Cardiac fibroblast (primary cell): Measurements from ENCODE around the gene CAPRIN1.
"Not testable (repeated sequence)": the region's sequence is repeated elsewhere in the genome, so short reads cannot be mapped to it uniquely, and the experiment has no call there.

ENCODE experiments used
- DNase-seq, 2 donors: peaks; one replicate each; pipeline versions ENCODE4 v3.0.0 to v3.0.0-alpha.2; 2010; ENCODE audit warnings: low read depth in 2 of 2
- H3K4me3 ChIP-seq, 2 donors: replicated peaks in 1 of 2; 1 replicate in 1 of 2; 2 replicates in 1 of 2; pipeline ENCODE4 v1.5.1; 2011; ENCODE audit warnings: low read depth in 2 of 2, low read length in 2 of 2, mild to moderate bottlenecking in 2 of 2, moderate library complexity in 1 of 2
- CTCF ChIP-seq: IDR thresholded peaks from one replicate; pipeline ENCODE4 v1.5.1; 2011; ENCODE audit warnings: low read depth, mild to moderate bottlenecking, low read length, inconsistent platforms

CAPRIN1 gene

GRCh38 chr11:34086554-34087283 lies 35.2 kb downstream of the CAPRIN1 start:
- peak in 1 of 2 donors; percentile 26 for DNase-seq
- no peak overlapping the region for H3K4me3 ChIP-seq
- no peak for TF ChIP-seq CTCF

- DNase-seq: no peak
- no peak for TF ChIP-seq CTCF
- no peak overlapping the region for H3K4me3 ChIP-seq
Measured at GRCh38 chr11:34091825-34092224, 40.3 kb downstream of the CAPRIN1 start.

GRCh38 chr11:34094900-34095299 lies 43.4 kb downstream of the CAPRIN1 start:
- not testable (repeated sequence) for H3K4me3 ChIP-seq, DNase-seq

GRCh38 chr11:34098813-34099212 lies 47.3 kb downstream of the CAPRIN1 start:
- TF ChIP-seq CTCF: no peak
- DNase-seq: no peak
- no peak overlapping the region for H3K4me3 ChIP-seq

GRCh38 chr11:34104680-34105078 lies 53.1 kb downstream of the CAPRIN1 start:
- peak overlapping the region; percentile 95 to 98 for H3K4me3 ChIP-seq
- TF ChIP-seq CTCF: no peak
- no peak for DNase-seq

- no peak for TF ChIP-seq CTCF
- peak within 1 kb of the TSS; percentile 95 to 98 for H3K4me3 ChIP-seq
- DNase-seq: peak; percentile 99
Measured at GRCh38 chr11:34105079-34105956, 53.8 kb downstream of the CAPRIN1 start, which contains the start of gene NAT10. Gene NAT10 (plus strand): TSS chr11:34105629. CDS start chr11:34108226, 2,597 bp downstream.

GRCh38 chr11:34105957-34106504 lies 54.5 kb downstream of the CAPRIN1 start:
- peak overlapping the region; percentile 95 to 98 for H3K4me3 ChIP-seq
- no peak for TF ChIP-seq CTCF
- DNase-seq: peak in 1 of 2 donors; percentile 40
